A549 (cell line): Measurements from ENCODE around the gene PDE6C.
A peak's percentile ranks its signal among the peaks of the same experiment; 100 is the strongest.

Experiments used
- BHLHE40 ChIP-seq: IDR thresholded peaks from 2 replicates; pipeline ENCODE4 v1.6.1; 2012; ENCODE audit warnings: low read depth, low read length, inconsistent platforms
- CBX2 ChIP-seq: fragments of 200-600 bp; sonication (generic); IDR thresholded peaks from 2 replicates; pipeline ENCODE4 v1.6.1; 2016; ENCODE audit warnings: low read depth, mild to moderate bottlenecking, borderline replicate concordance
- KDM1A ChIP-seq: fragments of 200-600 bp; sonication (generic); IDR thresholded peaks from 2 replicates; pipeline ENCODE4 v1.6.1; 2016; ENCODE audit warnings: low read depth, mild to moderate bottlenecking
- POLR2A ChIP-seq: IDR thresholded peaks from 2 replicates; pipeline ENCODE4 v1.6.1; 2012; ENCODE audit warnings: mild to moderate bottlenecking, low read length
- RAD21 ChIP-seq, 2 experiments: fragments of >200 bp in 1 of 2; sonication (Bioruptor Twin) in 1 of 2; formaldehyde crosslinking in 1 of 2; IDR thresholded peaks in 1 of 2; conservative IDR thresholded peaks in 1 of 2; 2 replicates in 1 of 2; 3 replicates in 1 of 2; pipeline ENCODE4 v1.6.1; 2012 to 2018; ENCODE audit warnings: inconsistent platforms in 1 of 2
- SMC3 ChIP-seq: fragments of >200 bp; sonication (Bioruptor Twin); formaldehyde crosslinking; IDR thresholded peaks from 3 replicates; pipeline ENCODE4 v1.6.1; 2018; ENCODE audit warnings: inconsistent platforms
- TF ChIP-seq, protein P1 (sequence below): fragments of >200 bp; sonication (Bioruptor Twin); formaldehyde crosslinking; IDR thresholded peaks from 3 replicates; pipeline ENCODE4 v1.5.1; 2016
- TF ChIP-seq, protein P2 (sequence below): IDR thresholded peaks from 2 replicates; pipeline ENCODE4 v1.6.1; 2012
- TF ChIP-seq, protein P3 (sequence below): fragments of 200-600 bp; sonication (generic); IDR thresholded peaks from 2 replicates; pipeline ENCODE4 v1.6.1; 2016; ENCODE audit warnings: antibody characterized with exemption, mild to moderate bottlenecking, moderate library complexity
- TF ChIP-seq, protein P4 (sequence below): fragments of 250-450 bp; sonication (Bioruptor Pico); IDR thresholded peaks from 2 replicates; pipeline ENCODE4 v1.5.0; 2021; ENCODE audit warnings: mild to moderate bottlenecking, moderate library complexity, borderline replicate concordance
- TF ChIP-seq, protein P5 (sequence below): fragments of 450-650 bp; IDR thresholded peaks from 2 replicates; pipeline ENCODE4 v1.6.1; 2014; ENCODE audit warnings: antibody characterized with exemption

DNA sequence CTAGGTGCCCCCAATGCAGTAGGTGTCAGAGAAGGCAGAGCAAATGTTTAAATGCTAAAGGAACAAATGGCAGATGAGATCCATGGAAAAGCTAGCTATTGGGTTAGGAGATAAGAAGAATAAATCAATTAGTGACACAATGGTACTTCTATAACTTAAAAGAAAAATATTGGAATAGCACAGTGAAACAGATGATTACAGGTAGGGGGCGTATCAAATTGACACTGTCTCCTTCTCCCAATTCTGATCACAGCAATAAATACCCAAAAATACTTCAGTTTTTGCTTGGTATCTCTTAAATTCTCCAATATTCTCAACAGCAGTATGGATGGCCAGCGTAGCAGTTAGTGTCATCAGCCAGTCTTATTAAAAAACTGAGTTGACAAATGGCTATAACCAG is 84.9 kb downstream of the PDE6C start:
- TF ChIP-seq POLR2A (no peak), RAD21 (conservative IDR thresholded peaks at IDR 0.05 in 1 of 2, IDR thresholded peaks at IDR 0.05 in 1 of 2) (no peak), KDM1A (no peak), SMC3 (no peak), CBX2 (no peak), BHLHE40 (no peak)
- TF ChIP-seq, protein P1, sequence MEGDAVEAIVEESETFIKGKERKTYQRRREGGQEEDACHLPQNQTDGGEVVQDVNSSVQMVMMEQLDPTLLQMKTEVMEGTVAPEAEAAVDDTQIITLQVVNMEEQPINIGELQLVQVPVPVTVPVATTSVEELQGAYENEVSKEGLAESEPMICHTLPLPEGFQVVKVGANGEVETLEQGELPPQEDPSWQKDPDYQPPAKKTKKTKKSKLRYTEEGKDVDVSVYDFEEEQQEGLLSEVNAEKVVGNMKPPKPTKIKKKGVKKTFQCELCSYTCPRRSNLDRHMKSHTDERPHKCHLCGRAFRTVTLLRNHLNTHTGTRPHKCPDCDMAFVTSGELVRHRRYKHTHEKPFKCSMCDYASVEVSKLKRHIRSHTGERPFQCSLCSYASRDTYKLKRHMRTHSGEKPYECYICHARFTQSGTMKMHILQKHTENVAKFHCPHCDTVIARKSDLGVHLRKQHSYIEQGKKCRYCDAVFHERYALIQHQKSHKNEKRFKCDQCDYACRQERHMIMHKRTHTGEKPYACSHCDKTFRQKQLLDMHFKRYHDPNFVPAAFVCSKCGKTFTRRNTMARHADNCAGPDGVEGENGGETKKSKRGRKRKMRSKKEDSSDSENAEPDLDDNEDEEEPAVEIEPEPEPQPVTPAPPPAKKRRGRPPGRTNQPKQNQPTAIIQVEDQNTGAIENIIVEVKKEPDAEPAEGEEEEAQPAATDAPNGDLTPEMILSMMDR: peak; percentile 31
- TF ChIP-seq, protein P2, sequence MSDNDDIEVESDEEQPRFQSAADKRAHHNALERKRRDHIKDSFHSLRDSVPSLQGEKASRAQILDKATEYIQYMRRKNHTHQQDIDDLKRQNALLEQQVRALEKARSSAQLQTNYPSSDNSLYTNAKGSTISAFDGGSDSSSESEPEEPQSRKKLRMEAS: no peak
- TF ChIP-seq, protein P3, sequence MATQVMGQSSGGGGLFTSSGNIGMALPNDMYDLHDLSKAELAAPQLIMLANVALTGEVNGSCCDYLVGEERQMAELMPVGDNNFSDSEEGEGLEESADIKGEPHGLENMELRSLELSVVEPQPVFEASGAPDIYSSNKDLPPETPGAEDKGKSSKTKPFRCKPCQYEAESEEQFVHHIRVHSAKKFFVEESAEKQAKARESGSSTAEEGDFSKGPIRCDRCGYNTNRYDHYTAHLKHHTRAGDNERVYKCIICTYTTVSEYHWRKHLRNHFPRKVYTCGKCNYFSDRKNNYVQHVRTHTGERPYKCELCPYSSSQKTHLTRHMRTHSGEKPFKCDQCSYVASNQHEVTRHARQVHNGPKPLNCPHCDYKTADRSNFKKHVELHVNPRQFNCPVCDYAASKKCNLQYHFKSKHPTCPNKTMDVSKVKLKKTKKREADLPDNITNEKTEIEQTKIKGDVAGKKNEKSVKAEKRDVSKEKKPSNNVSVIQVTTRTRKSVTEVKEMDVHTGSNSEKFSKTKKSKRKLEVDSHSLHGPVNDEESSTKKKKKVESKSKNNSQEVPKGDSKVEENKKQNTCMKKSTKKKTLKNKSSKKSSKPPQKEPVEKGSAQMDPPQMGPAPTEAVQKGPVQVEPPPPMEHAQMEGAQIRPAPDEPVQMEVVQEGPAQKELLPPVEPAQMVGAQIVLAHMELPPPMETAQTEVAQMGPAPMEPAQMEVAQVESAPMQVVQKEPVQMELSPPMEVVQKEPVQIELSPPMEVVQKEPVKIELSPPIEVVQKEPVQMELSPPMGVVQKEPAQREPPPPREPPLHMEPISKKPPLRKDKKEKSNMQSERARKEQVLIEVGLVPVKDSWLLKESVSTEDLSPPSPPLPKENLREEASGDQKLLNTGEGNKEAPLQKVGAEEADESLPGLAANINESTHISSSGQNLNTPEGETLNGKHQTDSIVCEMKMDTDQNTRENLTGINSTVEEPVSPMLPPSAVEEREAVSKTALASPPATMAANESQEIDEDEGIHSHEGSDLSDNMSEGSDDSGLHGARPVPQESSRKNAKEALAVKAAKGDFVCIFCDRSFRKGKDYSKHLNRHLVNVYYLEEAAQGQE: no peak
- TF ChIP-seq, protein P4, sequence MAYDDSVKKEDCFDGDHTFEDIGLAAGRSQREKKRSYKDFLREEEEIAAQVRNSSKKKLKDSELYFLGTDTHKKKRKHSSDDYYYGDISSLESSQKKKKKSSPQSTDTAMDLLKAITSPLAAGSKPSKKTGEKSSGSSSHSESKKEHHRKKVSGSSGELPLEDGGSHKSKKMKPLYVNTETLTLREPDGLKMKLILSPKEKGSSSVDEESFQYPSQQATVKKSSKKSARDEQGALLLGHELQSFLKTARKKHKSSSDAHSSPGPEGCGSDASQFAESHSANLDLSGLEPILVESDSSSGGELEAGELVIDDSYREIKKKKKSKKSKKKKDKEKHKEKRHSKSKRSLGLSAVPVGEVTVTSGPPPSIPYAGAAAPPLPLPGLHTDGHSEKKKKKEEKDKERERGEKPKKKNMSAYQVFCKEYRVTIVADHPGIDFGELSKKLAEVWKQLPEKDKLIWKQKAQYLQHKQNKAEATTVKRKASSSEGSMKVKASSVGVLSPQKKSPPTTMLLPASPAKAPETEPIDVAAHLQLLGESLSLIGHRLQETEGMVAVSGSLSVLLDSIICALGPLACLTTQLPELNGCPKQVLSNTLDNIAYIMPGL (CRISPR knock-in tag): no peak
- TF ChIP-seq, protein P5, sequence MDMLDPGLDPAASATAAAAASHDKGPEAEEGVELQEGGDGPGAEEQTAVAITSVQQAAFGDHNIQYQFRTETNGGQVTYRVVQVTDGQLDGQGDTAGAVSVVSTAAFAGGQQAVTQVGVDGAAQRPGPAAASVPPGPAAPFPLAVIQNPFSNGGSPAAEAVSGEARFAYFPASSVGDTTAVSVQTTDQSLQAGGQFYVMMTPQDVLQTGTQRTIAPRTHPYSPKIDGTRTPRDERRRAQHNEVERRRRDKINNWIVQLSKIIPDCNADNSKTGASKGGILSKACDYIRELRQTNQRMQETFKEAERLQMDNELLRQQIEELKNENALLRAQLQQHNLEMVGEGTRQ: no peak
